Medulla oblongata (tissue), 1 donor: ENCODE data around the gene TBX19.

Experiments used
- DNase-seq: peaks from one replicate; pipeline ENCODE4 v3.0.0-alpha.2; 2015; ENCODE audit errors: extremely low spot score

TBX19 gene

DNA sequence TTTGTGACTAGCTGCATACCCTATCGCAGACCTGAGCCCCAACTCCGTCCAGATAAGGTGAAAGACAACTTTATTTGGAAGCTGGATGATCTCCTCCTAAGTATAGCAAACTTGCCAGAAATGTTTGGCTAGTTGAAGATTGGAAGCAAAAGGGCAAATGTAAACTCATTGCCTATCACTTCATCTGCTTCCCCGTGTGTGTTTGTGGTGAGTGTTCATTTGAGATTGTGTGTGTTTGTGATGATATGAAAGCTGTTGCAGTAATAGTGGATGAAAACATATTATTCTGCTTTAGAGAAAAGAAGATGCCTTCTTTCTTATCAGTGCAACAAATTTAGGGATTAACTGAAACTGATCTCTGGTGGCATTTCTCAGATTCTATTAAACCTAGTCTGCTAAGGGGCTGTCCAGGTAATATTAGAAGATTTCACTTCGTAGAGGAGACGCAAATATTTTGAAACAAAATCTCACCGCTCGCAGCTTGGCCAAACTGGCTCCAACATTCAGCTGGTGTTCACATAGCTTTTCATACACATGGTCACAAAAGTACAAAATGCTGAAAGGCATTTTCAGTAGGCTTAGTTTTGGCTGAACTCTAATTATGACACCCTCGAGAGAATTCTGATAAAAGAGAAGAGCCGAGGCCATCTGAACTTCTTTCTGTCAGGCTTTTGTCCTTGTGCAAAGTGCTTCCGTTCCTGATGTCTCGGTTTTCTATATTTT is 1.1 kb downstream of the TBX19 start:
- DNase-seq = no peak

DNA sequence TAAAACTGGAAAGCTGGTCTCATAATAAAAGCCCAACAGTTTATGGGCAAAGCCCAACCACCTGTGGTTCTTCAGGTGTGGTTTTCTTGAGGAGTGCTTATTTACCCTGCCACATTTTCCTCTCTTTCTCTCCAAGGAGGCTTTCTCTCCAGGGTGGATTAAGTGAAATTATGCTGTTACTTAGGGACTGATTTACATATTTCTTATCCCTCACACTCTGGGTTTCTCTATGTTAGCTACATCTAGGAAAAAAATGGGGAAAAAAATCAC is 4.8 kb downstream of the TBX19 start:
- no peak for DNase-seq

DNA sequence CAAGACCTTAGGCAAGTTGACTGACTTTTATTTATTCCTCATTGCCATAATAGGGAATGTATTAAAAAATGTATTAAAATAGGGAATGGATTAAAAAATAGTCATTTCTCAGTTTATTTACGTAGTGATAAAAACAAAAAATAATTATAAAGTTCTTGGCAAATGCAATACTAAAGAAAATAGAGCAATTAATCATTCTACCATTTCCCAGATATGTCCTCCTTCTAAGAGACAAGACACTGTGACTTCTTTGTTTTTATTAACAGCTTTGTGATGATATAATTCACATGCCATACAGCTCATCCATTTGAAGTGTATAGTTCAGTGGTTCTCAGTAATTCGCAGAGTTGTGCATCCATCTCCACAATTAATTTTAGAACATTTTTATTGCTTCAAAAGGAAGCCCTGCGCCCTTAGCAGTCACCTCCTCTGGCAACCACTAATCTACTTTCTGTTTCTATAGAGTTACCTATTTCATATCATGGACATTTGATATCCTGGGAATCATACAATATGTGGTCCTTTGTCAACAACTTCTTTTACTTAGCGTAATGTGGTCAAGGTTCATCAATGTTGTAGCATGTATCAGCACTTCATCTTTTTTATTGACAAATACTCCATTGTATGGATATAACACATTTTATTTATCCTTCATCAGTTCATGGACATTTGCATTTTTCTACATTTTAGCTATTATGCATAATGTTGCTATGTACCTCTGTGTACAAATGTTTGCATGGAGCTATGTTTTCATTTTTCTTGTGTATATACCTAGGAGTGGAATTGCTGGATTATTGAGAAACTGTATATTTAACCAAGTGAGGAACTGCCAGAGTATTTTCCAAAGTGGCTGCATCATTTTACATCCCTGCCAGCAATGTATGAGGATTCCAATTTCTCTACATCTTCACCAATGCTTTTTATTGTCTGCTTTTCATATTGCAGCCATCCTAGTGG is 5.6 kb downstream of the TBX19 start:
- no peak for DNase-seq

DNA sequence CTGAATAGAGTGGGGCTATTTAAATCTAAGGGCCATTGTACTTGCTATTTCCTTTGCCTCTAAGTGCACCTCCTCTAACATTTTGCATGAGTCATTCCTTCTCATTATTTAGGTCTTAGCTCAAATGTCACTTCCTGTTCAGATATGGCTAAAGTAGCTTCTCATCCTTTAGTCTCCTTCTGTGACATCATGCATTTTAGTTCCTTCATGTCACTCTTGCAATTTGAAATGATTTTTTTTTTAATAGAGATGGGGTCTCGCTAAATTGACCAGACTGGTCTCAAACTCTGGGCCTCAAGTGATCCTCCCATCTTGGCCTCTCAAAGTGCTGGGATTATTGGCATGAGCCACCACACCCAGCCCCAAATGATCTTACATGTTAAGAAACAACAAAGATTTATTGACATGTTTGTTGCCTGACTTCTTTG is 6.6 kb downstream of the TBX19 start:
- no peak for DNase-seq

DNA sequence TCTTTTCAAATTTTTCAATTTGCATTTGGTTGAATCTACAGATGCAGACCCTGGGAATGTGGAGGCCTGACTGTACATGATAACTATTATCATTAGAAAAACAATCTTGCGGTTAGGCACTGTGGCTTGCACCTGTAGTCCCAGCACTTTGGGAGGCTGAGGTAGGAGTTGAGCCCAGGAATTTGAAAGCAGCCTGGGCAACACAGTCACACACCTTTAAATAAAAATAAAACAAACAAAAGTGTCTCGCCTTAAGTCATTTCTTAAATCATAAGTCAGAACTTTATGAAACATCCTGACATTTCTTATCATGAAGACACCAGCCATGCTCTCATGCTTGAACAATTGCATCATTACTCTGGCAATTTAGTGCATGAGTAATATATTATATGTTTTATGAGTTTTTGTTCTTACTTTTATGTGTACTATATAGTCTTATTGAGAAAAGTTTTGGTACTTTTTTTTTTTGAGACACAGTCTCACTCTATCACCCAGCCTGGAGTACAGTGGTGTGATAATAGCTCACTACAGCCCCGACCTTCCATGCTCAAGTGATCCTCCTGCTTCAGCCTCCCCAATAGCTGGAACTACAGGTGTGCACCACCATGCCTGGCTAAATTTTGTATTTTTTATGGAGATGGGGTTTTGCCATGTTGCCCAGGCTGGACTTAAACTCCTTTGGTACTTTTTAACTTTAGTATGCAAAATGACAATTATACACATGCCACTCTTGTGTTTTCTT is 7.8 kb downstream of the TBX19 start:
- DNase-seq = no peak

DNA sequence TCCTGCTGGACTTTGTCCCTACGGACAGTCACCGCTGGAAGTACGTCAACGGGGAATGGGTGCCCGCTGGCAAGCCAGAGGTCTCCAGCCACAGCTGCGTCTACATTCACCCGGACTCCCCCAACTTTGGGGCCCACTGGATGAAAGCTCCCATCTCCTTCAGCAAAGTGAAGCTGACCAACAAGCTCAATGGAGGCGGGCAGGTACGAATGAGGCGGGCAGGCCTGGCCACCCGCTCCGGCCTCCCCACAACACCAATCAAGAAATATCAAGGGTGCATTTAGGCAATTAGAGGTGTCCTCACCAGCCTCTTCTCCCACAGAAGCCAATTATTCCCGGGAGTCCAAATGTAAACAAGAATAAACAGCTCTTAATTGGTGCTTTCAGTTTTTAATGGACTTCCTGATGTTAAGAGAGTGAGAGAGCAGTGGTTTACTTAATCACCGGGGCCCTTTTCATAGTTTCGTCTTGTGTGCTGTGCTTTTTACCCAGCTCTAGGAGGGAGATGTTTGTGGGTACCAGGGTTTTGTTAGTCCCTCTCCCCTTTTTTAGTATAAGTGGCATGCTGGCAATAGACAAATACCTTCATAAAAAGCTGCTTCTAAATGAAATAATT is 10.7 kb downstream of the TBX19 start:
- no peak for DNase-seq

DNA sequence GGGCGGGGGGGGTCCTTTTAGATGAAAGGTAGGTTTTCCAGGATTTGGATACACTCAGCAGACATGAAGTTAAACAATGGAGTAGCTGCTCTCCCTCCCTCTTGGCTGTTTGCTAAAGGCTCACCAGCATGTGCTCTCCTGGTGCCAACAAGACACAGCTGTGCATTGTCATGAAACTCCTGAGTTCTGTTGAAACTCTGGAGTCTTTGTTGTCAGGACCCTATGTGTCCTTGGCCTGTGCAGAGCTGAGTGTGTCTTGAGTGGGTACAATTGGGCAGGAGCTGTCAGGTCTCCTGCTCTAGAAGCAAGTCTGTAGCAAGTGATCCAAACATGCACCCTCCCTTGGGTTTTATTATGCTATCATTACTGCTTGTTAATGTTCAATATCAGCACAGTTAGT is 12.7 kb downstream of the TBX19 start:
- no peak for DNase-seq

DNA sequence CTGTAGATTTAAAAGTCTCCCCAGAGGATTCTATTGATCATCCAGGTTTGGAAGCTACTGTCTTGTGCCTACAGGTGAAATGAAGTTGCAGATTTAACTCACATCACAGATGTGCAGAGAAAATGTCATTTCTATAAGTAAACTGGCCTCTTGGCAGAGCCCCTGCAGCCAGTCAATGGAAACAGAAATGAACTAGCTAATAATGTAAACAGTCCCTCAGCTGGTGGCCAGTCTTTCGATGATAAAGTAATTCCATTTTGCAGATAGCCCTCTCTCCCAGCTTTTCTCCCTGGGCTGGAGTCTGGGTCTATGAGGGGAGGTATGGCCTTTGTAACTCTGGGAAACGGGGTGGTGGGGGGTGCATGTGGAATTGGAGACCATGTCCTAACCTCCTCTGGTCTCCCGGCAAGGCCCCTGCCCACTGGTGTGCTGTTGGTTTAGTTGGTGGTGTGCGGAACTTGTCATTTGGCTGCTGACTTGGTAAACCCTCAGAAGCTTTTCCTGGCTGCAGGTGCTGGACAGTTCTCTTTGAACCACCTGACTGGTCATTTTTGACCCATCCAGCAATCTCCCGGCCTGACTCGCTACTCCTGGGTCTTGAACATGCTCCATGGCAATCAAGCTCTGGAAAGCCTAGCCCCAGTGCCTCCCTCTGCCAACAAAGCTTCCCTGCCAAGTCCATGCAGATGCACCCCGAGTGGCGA is 14.9 kb downstream of the TBX19 start:
- DNase-seq = no peak

DNA sequence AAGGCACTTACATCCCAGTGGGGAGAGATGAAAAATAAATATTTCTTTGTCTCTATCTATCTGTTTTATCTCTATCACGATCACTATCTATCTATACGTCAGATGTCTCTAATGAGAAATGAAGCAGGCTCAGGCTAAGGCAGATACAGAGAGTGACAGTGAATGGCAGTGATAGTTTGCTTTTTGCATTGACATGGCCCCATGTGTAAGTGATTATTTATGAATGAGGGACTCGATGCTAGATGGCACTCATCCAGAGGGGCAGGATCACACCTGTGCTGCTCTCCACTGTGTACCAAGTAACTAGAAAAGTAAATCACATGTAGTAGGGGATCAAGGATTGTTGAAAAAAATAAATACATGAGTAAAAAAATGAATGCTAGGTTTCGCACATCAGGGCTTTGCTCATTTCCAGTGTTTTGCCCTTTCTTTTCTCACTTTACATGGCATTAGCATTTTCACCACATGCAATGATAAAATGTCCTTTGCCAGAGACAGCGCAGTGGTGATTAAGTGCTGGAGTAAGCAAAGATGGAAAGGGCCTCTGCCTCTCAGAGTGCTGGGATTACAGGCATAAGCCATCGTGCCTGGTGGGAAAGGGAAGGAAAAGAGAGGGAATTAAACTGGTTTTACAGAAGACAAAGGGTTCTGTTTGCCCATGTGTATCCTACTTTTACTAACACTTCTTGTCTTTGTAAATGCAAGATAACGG is 16.5 kb downstream of the TBX19 start:
- DNase-seq = no peak

DNA sequence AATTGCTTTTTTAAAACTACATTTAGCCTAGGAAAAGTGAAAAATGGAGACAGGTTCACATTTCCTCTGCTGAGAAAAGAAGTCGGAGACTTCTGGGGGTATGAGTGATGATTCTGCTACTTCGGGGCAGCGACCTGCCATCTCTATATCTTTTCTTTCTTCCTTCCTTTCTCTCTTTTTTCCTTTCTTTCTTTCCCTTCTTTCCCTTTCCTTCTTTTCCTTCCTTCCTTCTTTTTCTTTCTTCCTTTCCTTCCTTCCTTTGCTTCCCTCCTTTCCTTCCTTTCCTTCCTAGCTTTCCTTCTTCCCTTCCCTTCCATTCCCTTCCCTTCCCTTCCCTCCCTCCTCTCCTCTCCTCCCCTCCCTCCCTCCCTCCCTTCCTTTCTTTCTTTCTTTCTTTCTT is 17.8 kb downstream of the TBX19 start:
- no peak for DNase-seq

DNA sequence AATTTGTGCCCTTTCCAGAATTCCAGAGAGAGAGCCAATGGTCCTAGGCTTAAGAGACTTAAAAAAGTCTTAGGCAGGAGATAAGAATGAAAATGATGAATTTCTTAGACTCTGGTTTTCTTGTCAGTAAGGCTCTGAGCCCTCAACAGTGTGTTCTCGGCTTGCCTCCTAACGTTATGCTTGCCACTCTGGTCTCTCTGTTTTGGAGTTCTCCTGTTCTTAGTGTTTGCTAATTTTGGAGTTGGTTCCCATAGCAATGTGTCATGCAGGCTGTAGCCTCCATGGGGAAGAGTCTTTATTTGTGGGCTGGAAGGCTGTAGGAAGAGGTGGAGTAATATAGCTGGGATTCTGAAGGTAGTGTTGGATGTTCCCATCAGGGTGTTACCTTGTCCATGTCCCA is 19.9 kb downstream of the TBX19 start:
- no peak for DNase-seq

DNA sequence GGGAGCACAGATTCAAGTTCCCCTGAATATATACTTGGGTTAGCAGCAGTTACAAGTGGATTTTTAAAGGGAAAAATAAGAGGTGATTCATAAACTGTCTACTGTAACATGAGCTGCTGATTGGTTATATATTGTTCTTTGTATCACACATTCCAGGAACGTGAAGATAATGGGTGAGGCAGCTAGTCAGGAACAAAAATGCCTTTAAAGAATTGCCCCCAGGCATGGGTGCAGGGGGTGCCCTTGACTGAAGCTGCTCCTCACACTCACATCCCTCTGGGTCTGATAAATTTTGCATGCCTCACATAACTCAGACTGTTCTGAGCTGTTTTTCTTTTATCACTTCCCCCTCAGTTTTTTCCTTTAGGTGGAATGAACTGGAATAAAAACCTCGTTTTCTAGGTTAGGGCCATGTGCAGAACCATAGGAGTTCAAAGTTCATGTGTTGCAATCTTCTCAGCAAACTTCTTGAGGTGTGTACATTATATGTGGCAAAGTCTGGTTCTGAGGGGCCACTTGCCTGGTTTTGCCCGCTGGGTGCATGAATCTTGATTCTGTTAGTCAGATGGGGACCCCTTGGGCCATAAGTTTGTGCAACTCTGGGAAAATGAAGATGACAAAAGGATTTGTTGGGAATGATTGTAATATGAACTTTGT is 21.1 kb downstream of the TBX19 start:
- DNase-seq = no peak

DNA sequence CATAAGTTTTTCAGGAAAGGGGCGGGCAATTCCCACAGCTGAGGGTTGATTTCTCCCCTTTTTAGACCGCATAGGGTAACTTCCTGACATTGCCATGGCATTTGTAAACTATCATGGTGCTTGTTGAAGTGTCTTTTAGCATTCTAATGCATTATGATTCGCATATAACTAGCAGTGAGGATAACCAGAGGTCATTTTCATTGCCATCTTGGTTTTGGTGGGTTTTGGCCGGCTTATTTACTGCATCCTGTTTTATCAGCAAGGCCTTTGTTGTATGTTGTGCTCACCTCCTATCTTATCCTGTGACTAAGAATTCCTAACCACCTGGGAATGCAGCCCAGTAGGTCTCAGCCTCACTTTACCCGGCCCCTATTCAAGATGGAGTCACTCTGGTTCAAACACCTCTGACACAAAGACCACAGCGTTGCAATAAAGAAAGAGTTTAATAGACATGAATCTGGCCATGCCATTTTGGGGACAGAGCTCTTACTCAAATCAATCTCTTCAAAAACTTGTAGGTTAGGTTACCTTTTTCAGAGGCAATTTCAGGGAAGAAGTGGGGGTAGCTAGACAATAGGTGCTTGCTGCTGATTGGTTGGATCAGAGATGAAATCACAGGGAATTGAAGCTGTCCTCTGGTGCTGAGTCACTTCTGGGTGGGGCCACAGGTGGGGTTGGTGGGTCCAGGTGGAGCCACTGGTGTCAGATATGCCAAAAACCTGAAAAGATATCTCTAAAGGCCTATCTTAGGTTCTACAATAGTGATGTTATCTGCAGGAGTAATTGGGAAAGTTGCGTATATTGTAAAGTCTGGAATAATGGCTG is 23.3 kb downstream of the TBX19 start:
- DNase-seq = no peak

DNA sequence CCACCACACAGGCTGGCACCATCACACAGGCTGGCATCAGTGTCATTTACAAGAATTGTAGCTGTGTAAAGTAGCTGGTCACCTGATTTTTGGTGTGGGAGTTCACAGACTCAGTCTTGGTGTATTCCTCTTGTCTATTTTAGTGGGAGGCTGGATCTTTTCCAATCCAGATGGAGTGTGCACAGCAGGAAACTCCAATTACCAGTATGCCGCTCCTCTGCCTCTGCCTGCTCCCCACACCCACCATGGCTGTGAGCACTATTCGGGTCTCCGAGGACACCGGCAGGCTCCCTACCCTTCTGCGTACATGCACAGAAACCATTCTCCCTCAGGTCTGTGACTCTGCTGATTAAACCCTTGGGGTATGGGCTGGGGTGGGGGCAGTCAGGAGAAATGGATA is 24.2 kb downstream of the TBX19 start:
- DNase-seq = no peak

DNA sequence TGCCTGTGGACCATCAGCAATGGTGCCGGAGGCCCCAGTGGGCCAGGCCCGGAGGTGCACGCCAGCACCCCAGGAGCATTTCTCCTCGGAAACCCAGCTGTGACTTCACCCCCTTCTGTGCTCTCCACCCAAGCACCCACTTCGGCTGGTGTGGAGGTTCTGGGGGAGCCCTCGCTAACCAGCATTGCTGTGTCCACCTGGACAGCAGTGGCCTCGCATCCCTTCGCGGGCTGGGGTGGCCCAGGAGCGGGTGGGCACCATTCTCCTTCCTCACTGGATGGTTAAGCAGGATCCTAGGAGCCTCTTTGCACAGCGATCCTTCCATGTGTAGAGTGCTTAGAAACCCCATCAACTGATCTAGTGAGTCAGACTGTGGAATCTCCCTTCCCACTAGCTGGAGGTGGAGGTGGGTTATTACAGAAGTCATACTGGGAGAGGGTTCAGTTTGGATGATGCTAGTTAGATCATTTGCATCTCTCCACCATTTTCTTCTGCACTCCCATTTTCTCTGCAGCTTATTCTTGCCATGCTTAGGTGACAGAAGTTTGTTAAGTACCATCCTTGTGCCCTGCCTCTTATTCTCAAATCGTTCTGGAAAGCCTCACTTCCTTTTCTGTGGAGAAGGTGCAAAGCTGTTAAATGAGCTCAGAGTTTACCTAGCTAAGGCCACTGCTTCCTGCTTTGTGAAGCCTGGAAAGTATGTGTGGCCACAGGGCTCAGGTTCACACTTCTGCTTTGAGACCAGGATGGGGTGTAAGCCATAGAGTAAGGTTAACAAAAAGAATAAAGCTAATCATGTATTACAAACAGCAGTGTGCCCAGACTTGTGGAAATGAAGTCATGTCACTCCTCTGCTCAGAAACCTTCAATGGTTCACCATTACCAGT is 32.3 kb downstream of the TBX19 start:
- no peak for DNase-seq

DNA sequence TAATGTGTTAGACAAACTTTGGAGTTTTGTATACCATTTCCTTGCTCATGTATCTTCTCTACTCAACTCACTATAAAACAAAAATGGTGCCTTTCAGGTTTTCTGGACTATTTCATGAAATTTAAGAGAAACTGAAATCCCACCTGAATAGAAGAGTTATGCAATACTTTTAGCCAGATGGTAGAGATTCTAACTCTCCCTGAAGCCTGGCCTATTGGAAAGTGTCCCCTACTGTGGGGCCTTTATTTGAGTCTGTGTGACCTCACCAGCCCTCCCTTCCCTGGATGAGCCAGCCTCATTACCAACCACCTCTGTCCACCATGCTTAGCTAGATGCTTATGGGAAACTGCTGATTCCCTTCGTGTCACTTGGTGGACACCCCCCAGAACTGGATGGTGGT is 35.5 kb downstream of the TBX19 start:
- DNase-seq = no peak

DNA sequence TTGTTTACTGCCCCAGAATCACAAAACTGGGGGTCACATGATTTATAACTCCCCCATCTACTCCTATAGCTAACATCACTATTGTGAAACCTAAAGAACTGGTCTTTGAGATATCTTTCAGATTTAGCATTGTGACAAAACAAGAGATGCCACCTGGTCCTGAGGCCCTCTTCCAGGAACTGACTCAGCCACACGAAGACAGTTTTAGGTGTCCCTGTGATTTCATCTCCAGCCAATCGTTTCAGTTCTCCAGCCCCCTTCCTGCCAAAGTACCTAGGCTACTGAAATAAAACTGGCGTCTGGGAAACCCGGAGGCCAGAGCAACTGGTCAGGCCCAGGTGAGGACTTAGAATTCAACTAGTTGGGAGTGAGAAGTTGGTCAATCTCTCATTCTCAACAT is 36.6 kb downstream of the TBX19 start:
- no peak for DNase-seq

DNA sequence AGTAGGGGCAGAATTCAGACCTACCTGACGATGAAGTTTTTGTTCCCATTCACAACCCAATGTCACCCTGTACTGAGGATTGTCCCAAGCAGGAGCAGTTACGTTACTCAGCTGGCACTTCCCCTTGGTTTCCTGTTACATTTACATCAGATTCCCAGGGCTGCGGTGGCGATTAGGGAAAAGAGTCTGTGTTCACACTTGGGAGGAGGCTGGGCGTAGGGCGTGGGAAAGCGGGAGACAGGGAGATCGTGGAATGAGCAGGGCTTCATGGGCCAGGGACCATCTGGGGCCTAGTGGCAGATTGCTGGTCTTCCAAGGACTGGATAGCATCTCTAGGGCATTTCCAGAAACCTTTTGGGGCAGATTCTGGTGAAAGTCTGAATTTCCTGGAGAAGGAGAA is 39.0 kb downstream of the TBX19 start:
- DNase-seq = no peak

DNA sequence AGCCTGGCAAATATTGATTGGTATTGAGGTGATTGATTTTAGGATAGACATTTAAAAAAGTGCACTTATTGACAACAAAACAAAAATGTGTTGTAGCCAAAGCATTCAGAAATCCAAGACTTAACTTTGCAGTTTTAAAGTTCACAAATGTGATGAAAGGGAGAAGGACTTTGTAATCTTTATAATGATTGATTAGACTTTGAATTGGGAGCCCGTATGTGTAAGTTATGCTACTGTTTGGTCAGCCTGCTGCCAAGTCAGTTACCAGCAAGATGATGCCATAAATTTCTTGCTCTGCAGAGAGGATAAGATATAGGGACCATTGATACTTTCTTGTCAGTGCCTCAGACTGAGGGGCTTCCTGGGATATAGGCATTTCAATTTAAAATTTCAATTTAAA is 39.5 kb downstream of the TBX19 start:
- no peak for DNase-seq
